ENCODE results near the gene SOX14.

SOX14 gene

GRCh38 chr3:137762674-137763593 is 1.2 kb upstream of the SOX14 start:
- ChIA-PET POLR2A (no interaction called here), CTCF (no interaction called here)
- TF ChIP-seq ZNF776 (tag by site-specific recombination; IDR thresholded peaks at IDR 0.05; ENCODE audit: borderline replicate concordance) (no peak), ZNF324 (tag by site-specific recombination; IDR thresholded peaks at IDR 0.05) (no peak), ZNF768 (tag by site-specific recombination; IDR thresholded peaks at IDR 0.05) (no peak), KLF10 (tag by site-specific recombination; IDR thresholded peaks at IDR 0.05) (no peak), HOXA7 (CRISPR knock-in tag; IDR thresholded peaks at IDR 0.05; ENCODE audit: borderline replicate concordance) (no peak), ZNF670 (tag by site-specific recombination; IDR thresholded peaks at IDR 0.05; ENCODE audit: low read depth) (no peak), ZNF391 (tag by site-specific recombination; IDR thresholded peaks at IDR 0.05; ENCODE audit: borderline replicate concordance, low read depth) (no peak), ZNF140 (tag by site-specific recombination; IDR thresholded peaks at IDR 0.05) (no peak), ZNF488 (tag by site-specific recombination; IDR thresholded peaks at IDR 0.05) (no peak), ZNF274 (IDR thresholded peaks at IDR 0.05; ENCODE audit: low read length) (no peak), ZNF274 (tag by site-specific recombination; IDR thresholded peaks at IDR 0.05; ENCODE audit: borderline replicate concordance) (no peak)
- Histone ChIP-seq H3K9me3 (ENCODE audit: control insufficient read depth, insufficient read depth, low read depth, low read length) (no peaks in the 10 kb centered on the region), H3K36me3 (ENCODE audit: control insufficient read depth in 2 of 2, insufficient read depth in 1 of 2, low read length in 2 of 2) (no peaks in the 10 kb centered on the region), H3K27ac (ENCODE audit: extremely low read depth, low read depth, low read length) (no peak overlapping the region), H3K4me1 (ENCODE audit: control insufficient read depth, insufficient read depth, low read length) (no peaks in the 10 kb centered on the region), H3K4me3 (ENCODE audit: low read depth, low read length) (no peak overlapping the region)

- Histone ChIP-seq H3K4me1 (ENCODE audit: control insufficient read depth, insufficient read depth, low read length) (no peaks in the 10 kb centered on the region), H3K27ac (ENCODE audit: extremely low read depth, low read depth, low read length) (no peak overlapping the region), H3K9me3 (ENCODE audit: control insufficient read depth, insufficient read depth, low read depth, low read length) (no peaks in the 10 kb centered on the region), H3K4me3 (ENCODE audit: low read depth, low read length) (peak overlapping the region; percentile 20; the same call in 1 of the 2 replicates), H3K36me3 (ENCODE audit: control insufficient read depth in 2 of 2, insufficient read depth in 1 of 2, low read length in 2 of 2) (no peaks in the 10 kb centered on the region)
- CTCF ChIA-PET = no interaction called here
- TF ChIP-seq ZNF433 (tag by site-specific recombination; IDR thresholded peaks at IDR 0.05; ENCODE audit: low read depth) (no peak), ZBTB17 (tag by site-specific recombination; IDR thresholded peaks at IDR 0.05) (no peak), ZNF488 (tag by site-specific recombination; IDR thresholded peaks at IDR 0.05) (no peak), ZNF560 (tag by site-specific recombination; IDR thresholded peaks at IDR 0.05; ENCODE audit: borderline replicate concordance) (no peak), ZNF24 (tag by site-specific recombination; IDR thresholded peaks at IDR 0.05) (no peak), SCRT2 (tag by site-specific recombination; IDR thresholded peaks at IDR 0.05) (no peak), KLF7 (tag by site-specific recombination; IDR thresholded peaks at IDR 0.05; ENCODE audit: borderline replicate concordance) (no peak), IKZF3 (tag by site-specific recombination; IDR thresholded peaks at IDR 0.05) (no peak), ZNF404 (tag by site-specific recombination; IDR thresholded peaks at IDR 0.05) (no peak), ZNF623 (tag by site-specific recombination; IDR thresholded peaks at IDR 0.05) (no peak), ZNF596 (tag by site-specific recombination; IDR thresholded peaks at IDR 0.05) (no peak), ZNF292 (tag by site-specific recombination; IDR thresholded peaks at IDR 0.05; ENCODE audit: borderline replicate concordance, low read depth) (no peak), MYNN (tag by site-specific recombination; IDR thresholded peaks at IDR 0.05; ENCODE audit: borderline replicate concordance) (no peak), HOXD13 (CRISPR knock-in tag; IDR thresholded peaks at IDR 0.05; ENCODE audit: borderline replicate concordance) (no peak), ZNF677 (tag by site-specific recombination; IDR thresholded peaks at IDR 0.05) (no peak), ZNF580 (tag by site-specific recombination; IDR thresholded peaks at IDR 0.05) (no peak), ZNF133 (tag by site-specific recombination; IDR thresholded peaks at IDR 0.05) (no peak), CTCF (tag by site-specific recombination; IDR thresholded peaks at IDR 0.05) (no peak), ZNF175 (tag by site-specific recombination; IDR thresholded peaks at IDR 0.05) (no peak)
- POLR2A ChIA-PET = no interaction called here
Measured at GRCh38 chr3:137763594-137763938, 549 bp upstream of the SOX14 start.

Measured in HEK293 (cell line).